Activated CD4-positive, CD25-positive, alpha-beta regulatory T cell treated with anti-CD3 and anti-CD28 coated beads, Interleukin-2, amount 50 U/mL, for 72 hours (primary cell): Measurements from ENCODE around the gene NCAPG2.

Source experiments
- DNase-seq: peaks from one replicate; pipeline ENCODE4 v3.0.0; 2021

Gene NCAPG2

DNA sequence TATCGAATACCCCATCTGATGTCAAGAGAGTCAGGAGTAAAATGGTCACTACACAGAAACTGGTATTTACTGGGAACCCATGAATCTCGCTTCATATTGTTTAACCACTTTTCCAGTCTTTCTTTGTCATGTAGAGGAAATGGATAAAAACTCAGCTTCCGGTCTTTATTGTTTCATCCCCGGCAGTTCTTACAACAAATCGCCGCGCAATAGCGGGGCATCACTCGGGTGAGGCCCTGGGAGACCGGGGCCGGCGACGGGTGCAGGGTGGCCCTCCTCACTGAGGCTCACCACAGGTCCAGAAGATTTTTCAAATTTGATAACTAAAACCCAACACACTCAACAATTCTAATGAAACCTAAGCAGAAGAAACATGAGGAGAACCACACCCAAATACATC, 81.4 kb downstream of the NCAPG2 start:
- DNase-seq, result no peak

DNA sequence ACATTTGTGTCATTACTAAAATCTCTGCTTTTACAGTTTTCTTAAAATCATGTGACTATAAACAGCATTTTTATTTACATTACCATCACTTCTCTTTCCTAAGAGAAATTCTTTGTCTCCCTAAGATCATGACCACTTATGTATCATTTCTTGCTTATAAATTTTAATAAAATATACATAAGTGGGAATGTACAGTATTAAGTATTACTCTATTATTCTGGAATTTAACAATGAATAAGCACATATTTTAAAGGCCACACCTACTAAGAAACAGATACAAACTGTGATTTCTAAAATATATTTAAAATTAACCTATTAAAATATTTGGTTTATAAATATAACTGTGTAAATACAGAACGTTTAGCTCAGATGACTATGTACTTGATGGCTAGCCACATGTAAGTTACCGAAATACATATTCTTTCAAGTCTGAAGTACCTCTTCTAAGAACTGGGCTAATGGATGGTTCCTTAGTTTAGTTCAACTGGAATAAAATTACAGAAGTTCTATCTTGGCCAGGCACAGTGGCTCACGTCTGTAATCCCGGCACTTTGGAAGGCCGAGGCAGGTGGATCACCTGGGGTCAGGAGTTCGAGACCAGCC, 83.7 kb downstream of the NCAPG2 start:
- no peak for DNase-seq

- DNase-seq, result no peak
Observed at GRCh38 chr7:158620418-158620817, 84.2 kb downstream of the NCAPG2 start.

GRCh38 chr7:158618745-158619140, 85.9 kb downstream of the NCAPG2 start:
- no peak for DNase-seq

- DNase-seq, result no peak
Observed at GRCh38 chr7:158617737-158618128, 86.9 kb downstream of the NCAPG2 start.

DNA sequence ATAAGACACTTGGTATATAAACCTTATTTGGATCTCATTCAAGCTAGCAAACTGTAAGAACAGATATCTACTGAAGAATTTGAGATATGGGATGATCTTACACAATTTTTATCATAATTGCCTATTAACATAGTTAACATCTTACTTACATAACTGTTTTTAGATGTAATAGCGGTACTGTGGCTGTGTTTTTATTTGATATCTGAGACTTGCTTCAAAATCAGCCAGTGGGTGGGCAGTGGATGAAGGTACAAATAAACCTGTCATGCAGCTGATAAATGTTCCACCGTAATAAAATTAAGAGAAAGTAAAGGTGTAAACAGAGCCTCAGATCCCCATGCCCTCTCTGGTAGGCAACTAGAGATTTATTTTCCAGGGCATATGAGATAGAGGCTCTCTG, 88.6 kb downstream of the NCAPG2 start:
- no peak for DNase-seq

- no peak for DNase-seq
Observed at GRCh38 chr7:158614700-158615099, 89.9 kb downstream of the NCAPG2 start.

DNA sequence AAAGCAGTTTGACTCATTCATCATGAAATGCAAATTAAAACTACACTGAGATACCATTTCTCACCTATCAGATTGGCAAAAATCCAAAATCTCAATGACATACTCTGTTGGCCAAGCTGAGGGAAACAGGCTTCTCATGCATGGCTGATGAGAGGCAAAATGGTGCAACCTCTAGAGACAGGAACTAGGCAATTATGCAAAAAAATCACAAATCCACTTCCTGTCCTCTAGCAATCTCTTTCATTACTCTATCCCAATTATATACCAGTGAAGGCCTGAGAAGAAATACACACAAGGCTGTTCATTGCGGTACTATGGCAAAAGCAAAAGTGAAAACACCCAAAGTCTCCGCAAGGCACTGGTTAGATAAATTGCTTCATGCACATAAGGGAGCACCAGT, 91.1 kb downstream of the NCAPG2 start:
- DNase-seq, result no peak

DNA sequence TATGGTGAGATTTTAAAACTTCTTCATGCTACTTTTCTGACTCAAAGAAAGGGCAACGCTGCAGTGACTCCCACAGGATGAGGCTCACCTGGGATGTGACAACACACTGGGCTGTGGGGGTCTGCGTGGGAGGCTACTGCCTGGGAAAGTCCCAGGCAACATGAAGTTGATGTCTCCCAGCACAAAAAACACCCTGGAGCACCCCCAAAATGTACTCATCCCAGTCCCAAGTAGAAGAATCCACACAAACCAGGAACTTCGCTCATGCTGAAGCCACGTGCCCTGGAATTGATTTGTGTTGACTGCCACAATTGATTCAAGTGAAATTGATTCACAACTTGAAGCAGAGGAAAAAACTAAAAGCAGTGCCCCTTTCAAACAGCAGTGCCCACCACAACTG, 92.1 kb downstream of the NCAPG2 start:
- no peak for DNase-seq

DNA sequence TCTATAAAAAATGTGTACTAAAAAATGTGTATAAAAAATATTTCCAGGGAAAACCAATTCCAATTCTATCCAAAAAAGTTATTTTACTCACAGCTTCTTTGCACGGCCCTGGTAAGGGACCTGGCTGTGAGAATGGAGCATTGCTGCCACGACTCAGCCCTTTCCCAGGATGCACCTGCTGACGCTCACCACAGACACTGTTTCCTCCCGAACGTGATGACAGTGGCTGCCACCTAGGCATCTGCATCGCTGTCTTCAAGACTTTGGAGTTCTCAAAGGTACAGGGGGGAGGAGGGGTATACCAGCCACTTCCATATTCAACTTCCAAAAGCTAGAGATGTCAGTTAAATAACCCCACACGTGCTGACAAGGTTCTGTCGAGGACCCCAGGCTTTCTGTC, 93.1 kb downstream of the NCAPG2 start:
- no peak for DNase-seq

DNA sequence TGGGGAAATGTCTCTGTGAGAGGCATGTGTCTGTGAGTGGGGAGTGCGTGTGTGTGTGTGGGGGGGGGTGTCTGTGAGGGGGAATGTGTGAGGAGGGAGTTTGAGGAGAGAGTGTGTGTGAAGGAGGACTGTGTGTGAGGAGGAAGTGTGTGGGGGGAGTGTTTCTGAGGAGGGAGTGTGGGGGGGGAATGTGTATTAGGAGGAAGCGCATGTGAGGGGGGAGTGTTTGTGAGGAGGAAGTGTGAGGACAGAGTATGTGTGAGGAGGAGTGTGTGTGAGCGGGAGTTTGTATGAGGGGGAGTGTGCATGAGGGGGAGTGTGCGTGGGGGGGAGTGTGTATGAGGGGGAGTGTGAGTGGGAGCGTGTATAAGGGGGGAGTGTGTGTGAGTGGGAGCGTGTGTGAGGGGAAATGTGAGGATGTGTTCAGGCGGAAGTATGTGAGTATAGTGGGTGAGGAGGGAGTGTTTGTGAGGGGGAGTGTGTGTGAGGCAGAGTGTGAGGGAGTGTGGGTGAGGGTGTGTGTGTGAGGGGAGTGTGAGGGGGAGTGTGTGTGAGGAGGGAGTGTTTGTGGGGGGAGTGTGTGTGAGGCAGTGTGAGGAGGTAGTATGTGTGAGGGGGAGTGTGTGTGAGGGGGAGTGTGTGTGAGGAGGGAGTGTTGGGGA, 95.2 kb downstream of the NCAPG2 start:
- no peak for DNase-seq

GRCh38 chr7:158607563-158607962, 97.0 kb downstream of the NCAPG2 start:
- no peak for DNase-seq

GRCh38 chr7:158606671-158607424, 97.8 kb downstream of the NCAPG2 start:
- no peak for DNase-seq

GRCh38 chr7:158606129-158606528, 98.5 kb downstream of the NCAPG2 start:
- DNase-seq, result no peak

- DNase-seq, result no peak
Observed at GRCh38 chr7:158603773-158604755, 100.5 kb downstream of the NCAPG2 start.

GRCh38 chr7:158602905-158603772, 101.5 kb downstream of the NCAPG2 start:
- DNase-seq, result no peak

- DNase-seq, result no peak
Observed at GRCh38 chr7:158602041-158602440, 102.6 kb downstream of the NCAPG2 start.

DNA sequence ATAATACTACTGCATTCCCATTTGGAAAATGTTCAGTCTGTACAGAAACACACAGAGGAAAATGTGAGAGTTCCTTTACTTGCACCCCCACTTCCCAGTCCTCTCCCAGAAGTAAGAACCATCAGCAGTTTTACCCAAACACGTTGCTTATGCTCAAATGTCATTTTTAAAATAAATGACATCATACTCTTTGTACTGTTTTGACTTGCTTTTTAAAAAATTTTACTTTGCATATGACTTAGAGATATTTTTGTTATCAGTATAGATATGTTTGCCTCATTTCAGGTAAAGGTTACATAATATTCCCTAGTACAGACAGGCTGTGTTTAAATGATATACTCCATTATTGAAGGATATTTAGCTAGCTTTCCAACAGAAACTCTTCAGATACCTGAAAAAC, 103.5 kb downstream of the NCAPG2 start:
- DNase-seq, result no peak

GRCh38 chr7:158596745-158597144, 107.9 kb downstream of the NCAPG2 start:
- no peak for DNase-seq

- DNase-seq, result no peak
Observed at GRCh38 chr7:158596309-158596708, 108.3 kb downstream of the NCAPG2 start.

- no peak for DNase-seq
Observed at GRCh38 chr7:158595068-158595467, 109.5 kb downstream of the NCAPG2 start.

DNA sequence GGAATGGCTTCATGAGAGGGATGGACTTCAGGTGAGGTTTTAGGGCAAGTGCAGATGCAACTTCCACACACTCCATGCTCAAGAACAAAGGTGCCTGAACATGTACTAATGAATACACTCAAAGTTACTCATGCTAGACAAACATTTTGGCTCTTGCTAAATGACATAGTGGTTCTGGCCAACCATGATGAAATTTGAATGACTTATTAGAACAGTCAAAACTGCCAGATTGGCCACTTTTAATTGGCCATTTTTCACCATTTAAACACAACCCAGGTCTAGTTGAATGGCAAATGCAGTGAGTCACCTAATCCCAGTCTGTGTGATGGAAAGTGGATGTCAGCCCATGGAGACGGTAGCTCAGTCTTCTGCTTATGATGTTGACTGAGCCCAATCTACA, 112.1 kb downstream of the NCAPG2 start:
- no peak for DNase-seq
